ENCODE data around the gene FOXK1. TPM values are rescaled to one million over a fixed set of nuclear protein-coding genes. Genes with fewer than 3 reads are reported as not detected.

Gene FOXK1
- total RNA-seq, 2 donors from 2014 or later, result 36.9 to 43.4 TPM

- peaks cover 18% of the 10 kb centered on the region for H3K9me3 Mint-ChIP-seq
- peaks cover 22% of the 10 kb centered on the region for H3K27me3 Mint-ChIP-seq (ENCODE audit: insufficient read depth)
Observed at GRCh38 chr7:4663239-4664018, 18.7 kb upstream of the FOXK1 start.

GRCh38 chr7:4665661-4666060 is 16.4 kb upstream of the FOXK1 start:
- Mint-ChIP-seq H3K27me3 (ENCODE audit: insufficient read depth) (peaks cover 18% of the 10 kb centered on the region), H3K27ac (no peak overlapping the region), H3K4me1 (no peaks in the 10 kb centered on the region), H3K4me3 (no peak overlapping the region), H3K9me3 (peaks cover 3% of the 10 kb centered on the region), H3K36me3 (ENCODE audit: low read depth) (no peaks in the 10 kb centered on the region)
- no peak for TF ChIP-seq CTCF (conservative IDR thresholded peaks at IDR 0.05)
- Histone ChIP-seq H3K4me1 (ENCODE audit: control insufficient read depth, insufficient read depth, low read length) (no peaks in the 10 kb centered on the region), H3K9me3 (ENCODE audit: control insufficient read depth, low read length) (no peaks in the 10 kb centered on the region), H3K27me3 (ENCODE audit: control insufficient read depth, insufficient read depth, low read length, poor library complexity, severe bottlenecking) (no peaks in the 10 kb centered on the region), H3K36me3 (ENCODE audit: control insufficient read depth, insufficient read depth, low read length) (no peaks in the 10 kb centered on the region), H3K27ac (ENCODE audit: low read depth, low read length) (no peak overlapping the region), H3K9ac (ENCODE audit: extremely low read depth, low read length, poor library complexity, severe bottlenecking) (no peak overlapping the region), H3K4me3 (ENCODE audit: low read length) (no peak overlapping the region)
- 89 to 96% methylated on average over 1 to 2 of the region's 2 CpGs for WGBS, 2 experiments (ENCODE audit: insufficient coverage in 1 of 2, insufficient read length in 1 of 2)
- no peak for DNase-seq

More at GRCh38 chr7:4663239-4664018, 18.7 kb upstream of the FOXK1 start:
- Histone ChIP-seq H3K27me3 (ENCODE audit: control insufficient read depth, insufficient read depth, low read length, poor library complexity, severe bottlenecking) (no peaks in the 10 kb centered on the region), H3K4me3 (ENCODE audit: low read length) (no peak overlapping the region), H3K9me3 (ENCODE audit: control insufficient read depth, low read length) (peaks cover 7% of the 10 kb centered on the region), H3K4me1 (ENCODE audit: control insufficient read depth, insufficient read depth, low read length) (no peaks in the 10 kb centered on the region), H3K36me3 (ENCODE audit: control insufficient read depth, insufficient read depth, low read length) (no peaks in the 10 kb centered on the region), H3K27ac (ENCODE audit: low read depth, low read length) (no peak overlapping the region), H3K9ac (ENCODE audit: extremely low read depth, low read length, poor library complexity, severe bottlenecking) (no peak overlapping the region)
- H3K27ac Mint-ChIP-seq, result no peak overlapping the region
- TF ChIP-seq CTCF (conservative IDR thresholded peaks at IDR 0.05), result no peak
- H3K36me3 Mint-ChIP-seq (ENCODE audit: low read depth), result no peaks in the 10 kb centered on the region
- DNase-seq, result no peak
- WGBS, 2 experiments (ENCODE audit: insufficient coverage in 1 of 2, insufficient read length in 1 of 2), result 86 to 91% methylated on average over 13 to 17 of the region's 17 CpGs
- no peak overlapping the region for H3K4me3 Mint-ChIP-seq
- no peaks in the 10 kb centered on the region for H3K4me1 Mint-ChIP-seq

GRCh38 chr7:4667776-4668509 is 14.2 kb upstream of the FOXK1 start:
- H3K4me1 Mint-ChIP-seq, result no peaks in the 10 kb centered on the region
- H3K27me3 Mint-ChIP-seq (ENCODE audit: insufficient read depth), result peaks cover 28% of the 10 kb centered on the region
- no peak for TF ChIP-seq CTCF (conservative IDR thresholded peaks at IDR 0.05)
- no peak overlapping the region for H3K4me3 Mint-ChIP-seq
- no peaks in the 10 kb centered on the region for H3K36me3 Mint-ChIP-seq (ENCODE audit: low read depth)
- Histone ChIP-seq H3K9me3 (ENCODE audit: control insufficient read depth, low read length) (no peaks in the 10 kb centered on the region), H3K9ac (ENCODE audit: extremely low read depth, low read length, poor library complexity, severe bottlenecking) (no peak overlapping the region), H3K27ac (ENCODE audit: low read depth, low read length) (peak overlapping the region; percentile 17), H3K4me1 (ENCODE audit: control insufficient read depth, insufficient read depth, low read length) (no peaks in the 10 kb centered on the region), H3K4me3 (ENCODE audit: low read length) (no peak overlapping the region), H3K27me3 (ENCODE audit: control insufficient read depth, insufficient read depth, low read length, poor library complexity, severe bottlenecking) (peaks cover 8% of the 10 kb centered on the region), H3K36me3 (ENCODE audit: control insufficient read depth, insufficient read depth, low read length) (no peaks in the 10 kb centered on the region)
- 91 to 95% methylated on average over 17 to 19 of the region's 19 CpGs for WGBS, 2 experiments (ENCODE audit: insufficient coverage in 1 of 2, insufficient read length in 1 of 2)
- H3K9me3 Mint-ChIP-seq, result peaks cover 12% of the 10 kb centered on the region
- no peak overlapping the region for H3K27ac Mint-ChIP-seq
- no peak for DNase-seq

Measured in endodermal cell (in vitro differentiated cells).